ENCODE measurements around the gene HYCC1. TPM values are rescaled to one million over a fixed set of nuclear protein-coding genes. Genes with fewer than 3 reads are reported as not detected.

Gene HYCC1
- polyA plus RNA-seq, 1 donor (not counting 4 experiments of a cell fraction or from before 2014, with no cell fraction given) = 35.8 TPM

DNA sequence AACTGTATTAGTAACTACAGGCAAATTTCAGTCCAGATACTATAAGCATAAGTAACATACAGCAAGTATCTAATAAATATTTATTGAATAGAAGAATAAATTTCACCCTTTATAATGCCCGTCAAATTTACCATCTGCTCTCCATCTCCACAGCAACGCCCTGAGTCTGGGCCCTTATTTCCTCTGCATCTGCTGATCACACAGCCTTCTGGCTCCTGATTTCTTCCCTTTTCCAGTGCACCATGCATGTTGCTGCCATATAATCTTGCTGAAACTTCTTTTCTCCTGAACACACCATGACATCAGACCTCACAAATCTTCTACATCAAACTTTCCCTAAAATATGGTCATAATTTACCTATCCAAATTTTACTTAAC lies 15.4 kb downstream of the HYCC1 start:
- H3K36me3 ChIP-seq (ENCODE audit: control insufficient read depth in 2 of 2, extremely low read depth in 1 of 2, insufficient read depth in 2 of 2, low read length in 2 of 2) = no peaks in the 10 kb centered on the region
- no peak overlapping the region for H2AFZ ChIP-seq (ENCODE audit: control insufficient read depth, low read length)
- no peaks in the 10 kb centered on the region for H3K9me3 ChIP-seq (ENCODE audit: control insufficient read depth, low read depth, low read length)
- no peaks in the 10 kb centered on the region for H4K20me1 ChIP-seq (ENCODE audit: control insufficient read depth, extremely low read depth, insufficient read depth, low read length)
- H3K4me1 ChIP-seq (ENCODE audit: control insufficient read depth, extremely low read depth, insufficient read depth, low read length) = peaks cover 18% of the 10 kb centered on the region
- H3K27me3 ChIP-seq (ENCODE audit: control insufficient read depth, extremely low read depth, insufficient read depth, low read length) = no peaks in the 10 kb centered on the region
- no peak overlapping the region for H3K27ac ChIP-seq (ENCODE audit: control insufficient read depth, insufficient read depth, low read length)
- H3K4me2 ChIP-seq (ENCODE audit: control insufficient read depth, extremely low read depth, insufficient read depth, low read depth, low read length) = no peak overlapping the region
- H3K9me1 ChIP-seq (ENCODE audit: control insufficient read depth, extremely low read depth, insufficient read depth, low read length) = no peaks in the 10 kb centered on the region
- H3K4me3 ChIP-seq (ENCODE audit: control insufficient read depth in 2 of 3, extremely low read depth in 1 of 3, insufficient read depth in 2 of 3, low read depth in 1 of 3, low read length in 3 of 3) = peak overlapping the region in 1 of 3 experiments; percentile 6
- no peak overlapping the region for H3K9ac ChIP-seq (ENCODE audit: control insufficient read depth, extremely low read depth, insufficient read depth, low read length)
- TF ChIP-seq, protein P1, sequence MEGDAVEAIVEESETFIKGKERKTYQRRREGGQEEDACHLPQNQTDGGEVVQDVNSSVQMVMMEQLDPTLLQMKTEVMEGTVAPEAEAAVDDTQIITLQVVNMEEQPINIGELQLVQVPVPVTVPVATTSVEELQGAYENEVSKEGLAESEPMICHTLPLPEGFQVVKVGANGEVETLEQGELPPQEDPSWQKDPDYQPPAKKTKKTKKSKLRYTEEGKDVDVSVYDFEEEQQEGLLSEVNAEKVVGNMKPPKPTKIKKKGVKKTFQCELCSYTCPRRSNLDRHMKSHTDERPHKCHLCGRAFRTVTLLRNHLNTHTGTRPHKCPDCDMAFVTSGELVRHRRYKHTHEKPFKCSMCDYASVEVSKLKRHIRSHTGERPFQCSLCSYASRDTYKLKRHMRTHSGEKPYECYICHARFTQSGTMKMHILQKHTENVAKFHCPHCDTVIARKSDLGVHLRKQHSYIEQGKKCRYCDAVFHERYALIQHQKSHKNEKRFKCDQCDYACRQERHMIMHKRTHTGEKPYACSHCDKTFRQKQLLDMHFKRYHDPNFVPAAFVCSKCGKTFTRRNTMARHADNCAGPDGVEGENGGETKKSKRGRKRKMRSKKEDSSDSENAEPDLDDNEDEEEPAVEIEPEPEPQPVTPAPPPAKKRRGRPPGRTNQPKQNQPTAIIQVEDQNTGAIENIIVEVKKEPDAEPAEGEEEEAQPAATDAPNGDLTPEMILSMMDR (optimal IDR thresholded peaks at IDR 0.05 in 1 of 3, IDR thresholded peaks at IDR 0.05 in 1 of 3, conservative IDR thresholded peaks at IDR 0.05 in 1 of 3; ENCODE audit: extremely low read depth in 1 of 3, insufficient read depth in 2 of 3, low read length in 3 of 3) = no peak
- no peak for TF ChIP-seq EZH2 (IDR thresholded peaks at IDR 0.05; ENCODE audit: low read length)
- peaks cover 70% of the 10 kb centered on the region for H3K79me2 ChIP-seq (ENCODE audit: control insufficient read depth, insufficient read depth, low read length)
- dilution Hi-C loops (cut with MboI; ENCODE audit: extremely low pct_ligation_motif_present, low sequenced_read_pairs) = no loop called here
- DNase-seq (ENCODE audit: low read depth, low spot score) = no peak
- peak; percentile 48 for FAIRE-seq

DNA sequence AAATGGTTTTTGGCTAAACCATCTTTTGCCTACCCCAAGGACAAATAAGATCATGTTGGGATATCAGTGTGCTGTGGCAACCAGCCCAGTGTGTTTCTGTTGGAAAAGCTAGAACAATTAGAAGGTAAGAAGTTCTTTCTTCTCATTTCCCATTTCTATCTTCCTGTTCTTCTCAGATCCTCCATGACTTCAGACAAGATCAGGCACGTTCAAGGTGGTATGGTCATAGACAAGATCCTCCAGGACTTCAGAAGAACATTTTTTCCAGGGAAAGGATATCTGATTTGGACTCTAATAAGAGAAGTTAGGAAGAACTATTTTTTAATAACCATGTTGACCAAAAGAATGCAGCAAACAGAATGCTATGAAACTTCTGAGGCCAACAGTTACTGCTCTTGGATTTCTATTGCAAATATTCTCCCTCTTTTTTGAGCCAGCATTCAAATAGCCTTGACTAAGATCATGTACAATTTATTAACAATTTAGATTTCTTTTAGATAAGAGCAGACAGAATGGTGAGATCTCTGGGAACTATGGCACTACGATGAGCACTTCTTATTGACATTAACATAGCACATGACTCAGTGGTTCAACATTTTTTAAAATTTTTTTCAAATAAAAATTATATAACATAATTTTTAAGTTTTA lies 15.9 kb downstream of the HYCC1 start:
- H3K9me3 ChIP-seq (ENCODE audit: control insufficient read depth, low read depth, low read length) = no peaks in the 10 kb centered on the region
- DNase-seq (ENCODE audit: low read depth, low spot score) = no peak
- H3K27me3 ChIP-seq (ENCODE audit: control insufficient read depth, extremely low read depth, insufficient read depth, low read length) = no peaks in the 10 kb centered on the region
- TF ChIP-seq, protein P1 (optimal IDR thresholded peaks at IDR 0.05 in 1 of 3, IDR thresholded peaks at IDR 0.05 in 1 of 3, conservative IDR thresholded peaks at IDR 0.05 in 1 of 3; ENCODE audit: extremely low read depth in 1 of 3, insufficient read depth in 2 of 3, low read length in 3 of 3) = no peak
- peaks cover 70% of the 10 kb centered on the region for H3K79me2 ChIP-seq (ENCODE audit: control insufficient read depth, insufficient read depth, low read length)
- H3K4me3 ChIP-seq (ENCODE audit: control insufficient read depth in 2 of 3, extremely low read depth in 1 of 3, insufficient read depth in 2 of 3, low read depth in 1 of 3, low read length in 3 of 3) = peak overlapping the region in 1 of 3 experiments; percentile 8
- H3K36me3 ChIP-seq (ENCODE audit: control insufficient read depth in 2 of 2, extremely low read depth in 1 of 2, insufficient read depth in 2 of 2, low read length in 2 of 2) = no peaks in the 10 kb centered on the region
- H3K27ac ChIP-seq (ENCODE audit: control insufficient read depth, insufficient read depth, low read length) = no peak overlapping the region
- no peak overlapping the region for H2AFZ ChIP-seq (ENCODE audit: control insufficient read depth, low read length)
- FAIRE-seq = peak; percentile 76
- peak overlapping the region; percentile 50 for H3K4me2 ChIP-seq (ENCODE audit: control insufficient read depth, extremely low read depth, insufficient read depth, low read depth, low read length)
- no peak overlapping the region for H3K9ac ChIP-seq (ENCODE audit: control insufficient read depth, extremely low read depth, insufficient read depth, low read length)
- dilution Hi-C loops (cut with MboI; ENCODE audit: extremely low pct_ligation_motif_present, low sequenced_read_pairs) = no loop called here
- no peaks in the 10 kb centered on the region for H3K9me1 ChIP-seq (ENCODE audit: control insufficient read depth, extremely low read depth, insufficient read depth, low read length)
- H4K20me1 ChIP-seq (ENCODE audit: control insufficient read depth, extremely low read depth, insufficient read depth, low read length) = no peaks in the 10 kb centered on the region
- peaks cover 18% of the 10 kb centered on the region for H3K4me1 ChIP-seq (ENCODE audit: control insufficient read depth, extremely low read depth, insufficient read depth, low read length)
